Left lung (tissue), 14 donors: ENCODE data around the gene PDE6H. TPM values are rescaled to one million over a fixed set of nuclear protein-coding genes. Genes with fewer than 3 reads are reported as not detected.

Experiments
- ATAC-seq: fragments of 200-7000 bp; cut with Tn5 transposase; one replicate; pipeline ENCODE4 v1.9.1; 2020; ENCODE audit warnings: moderate library complexity
- DNase-seq, 4 donors: peaks; one replicate each; pipeline ENCODE4 v3.0.0-alpha.2; 2013 to 2020
- H3K27ac ChIP-seq, 2 donors: fragments of 200-600 bp; sonication (generic) in 1 of 2; one replicate each; pipeline versions ENCODE4 v1.5.0 to v1.8.0; 2020 to 2021
- H3K27me3 ChIP-seq, 2 donors: fragments of 200-600 bp; sonication (generic) in 1 of 2; one replicate each; pipeline versions ENCODE4 v1.5.0 to v1.8.0; 2020 to 2021
- H3K36me3 ChIP-seq, 2 donors: fragments of 200-600 bp; sonication (generic) in 1 of 2; one replicate each; pipeline versions ENCODE4 v1.5.0 to v1.8.0; 2020 to 2021
- H3K4me1 ChIP-seq, 2 donors: fragments of 200-600 bp; one replicate each; pipeline ENCODE4 v1.8.0; 2021
- H3K4me3 ChIP-seq, 2 donors: fragments of 200-600 bp; sonication (generic) in 1 of 2; one replicate each; pipeline versions ENCODE4 v1.5.0 to v1.8.0; 2020 to 2021; ENCODE audit warnings: mild to moderate bottlenecking in 1 of 2
- H3K9me3 ChIP-seq, 2 donors: fragments of 200-600 bp; sonication (generic) in 1 of 2; one replicate each; pipeline versions ENCODE4 v1.5.0 to v1.8.0; 2020 to 2021
- CTCF ChIP-seq, 2 donors: fragments of 200-600 bp; sonication (generic) in 1 of 2; IDR thresholded peaks; one replicate each; pipeline versions ENCODE4 v1.5.0 to v1.8.0; 2021; ENCODE audit warnings: antibody characterized with exemption in 2 of 2
- intact Hi-C, 2 donors: fragments of 100-400 bp; cut with DNase I; formaldehyde crosslinking; loops; one replicate each; pipeline versions ENCODE4 v1.11.2 to v1.14.2; 2022
- long read RNA-seq, 12 donors: library from polyadenylated mRNA in 2 of 12; unstranded in 2 of 12; transcript quantifications; one replicate each; pipeline ENCODE4 v2.0.0 and lab custom pipeline, GENCODE V29; 2019 to 2026
- polyA plus RNA-seq, 6 donors: library from polyadenylated mRNA; unstranded; fragments of 120-200 nt; gene quantifications; one replicate each; pipeline ENCODE4 v1.2.1, GENCODE V29; 2013; ENCODE audit not compliant: insufficient read length in 6 of 6
- total RNA-seq, 2 donors: library from RNA; stranded (reverse); fragmentation: NEBNext Ultra II Directional; extraction: Animal tissue kit (Norgen Biotek cat#: 25700); gene quantifications; one replicate each; pipeline ENCODE4 v1.2.1, GENCODE V29; 2021
- donor health status: DM: no; HTN: yes; CAD: no.
- donor health status: DM: no; HTN: no; CAD: no.

Gene PDE6H
- total RNA-seq: not detected
- not detected for polyA plus RNA-seq
- long read RNA-seq, donor 1: 0 reads
- long read RNA-seq, donor 2: 0 reads
- long read RNA-seq, donor 3: 0 reads
- long read RNA-seq, donor 4: 0 reads
- long read RNA-seq, donor 5: 0 reads
- long read RNA-seq, donor 6: 0 reads
- long read RNA-seq, donor 7: 0 reads
- long read RNA-seq, donor 8: 0 reads
- long read RNA-seq, donor 9: 0 reads
- long read RNA-seq, donor 10: 0 reads
- long read RNA-seq, donor 11: 0 reads
- long read RNA-seq, donor 12: 0 reads

- intact Hi-C loops: no loop called here
- Histone ChIP-seq H3K4me1 (peaks cover 0 to 36% of the 10 kb centered on the region in 2 donors), H3K27me3 (no peaks in the 10 kb centered on the region), H3K36me3 (no peaks in the 10 kb centered on the region), H3K4me3 (no peak within 1 kb of the TSS), H3K27ac (no peak within 1 kb of the TSS), H3K9me3 (no peaks in the 10 kb centered on the region)
- ATAC-seq: no peak
- no peak for DNase-seq
- TF ChIP-seq CTCF (IDR thresholded peaks at IDR 0.05): no peak
Observed at GRCh38 chr12:14972816-14973215, at the start of gene PDE6H. Gene PDE6H, plus strand, starts transcription at chr12:14973042. Its CDS starts 4,971 bp downstream, at chr12:14978013.

GRCh38 chr12:14923944-14924343, 48.9 kb upstream of the PDE6H start:
- Histone ChIP-seq H3K27ac (no peak overlapping the region), H3K4me1 (no peaks in the 10 kb centered on the region), H3K4me3 (no peak overlapping the region), H3K27me3 (no peaks in the 10 kb centered on the region), H3K36me3 (peaks cover 0 to 23% of the 10 kb centered on the region in 2 donors), H3K9me3 (no peaks in the 10 kb centered on the region)
- TF ChIP-seq CTCF (IDR thresholded peaks at IDR 0.05): no peak
- intact Hi-C loops: no loop called here
- ATAC-seq (no peak), DNase-seq (no peak)

GRCh38 chr12:14924541-14924940, 48.3 kb upstream of the PDE6H start:
- Histone ChIP-seq H3K27me3 (no peaks in the 10 kb centered on the region), H3K4me3 (no peak overlapping the region), H3K36me3 (peaks cover 0 to 17% of the 10 kb centered on the region in 2 donors), H3K4me1 (no peaks in the 10 kb centered on the region), H3K9me3 (no peaks in the 10 kb centered on the region), H3K27ac (no peak overlapping the region)
- intact Hi-C loops: no loop called here
- ATAC-seq (no peak), DNase-seq (no peak)
- no peak for TF ChIP-seq CTCF (IDR thresholded peaks at IDR 0.05)

GRCh38 chr12:14927267-14927666, 45.6 kb upstream of the PDE6H start:
- Histone ChIP-seq H3K27me3 (no peaks in the 10 kb centered on the region), H3K9me3 (no peaks in the 10 kb centered on the region), H3K36me3 (peaks cover 0 to 8% of the 10 kb centered on the region in 2 donors), H3K27ac (no peak overlapping the region), H3K4me3 (no peak overlapping the region), H3K4me1 (no peaks in the 10 kb centered on the region)
- no peak for TF ChIP-seq CTCF (IDR thresholded peaks at IDR 0.05)
- ATAC-seq (no peak), DNase-seq (no peak)
- intact Hi-C loops: no loop called here

GRCh38 chr12:14928931-14929330, 43.9 kb upstream of the PDE6H start:
- DNase-seq (peak in 2 of 4 donors; percentile 71 to 83), ATAC-seq (peak; percentile 85)
- no peak for TF ChIP-seq CTCF (IDR thresholded peaks at IDR 0.05)
- Histone ChIP-seq H3K4me3 (peak overlapping the region; percentile 3 to 16), H3K36me3 (peaks cover 0 to 14% of the 10 kb centered on the region in 2 donors), H3K27me3 (no peaks in the 10 kb centered on the region), H3K4me1 (no peaks in the 10 kb centered on the region), H3K9me3 (no peaks in the 10 kb centered on the region), H3K27ac (peak overlapping the region; percentile 45 to 55)
- intact Hi-C loops: no loop called here
